Measurements from ENCODE around the gene TGOLN2.
"Not testable (repeated sequence)": the region's sequence is repeated elsewhere in the genome, so short reads cannot be mapped to it uniquely, and the experiment has no call there.

Gene TGOLN2

GRCh38 chr2:85327822-85328617, at the start of gene TGOLN2:
TGOLN2 (minus strand) TSS chr2:85327989; CDS start chr2:85327962, 27 bp downstream.
- Histone ChIP-seq H3K9ac (ENCODE audit: low read length) (peak within 1 kb of the TSS; percentile 100), H3K4me3 (ENCODE audit: low read length) (peak within 1 kb of the TSS; percentile 95), H3K36me3 (ENCODE audit: control insufficient read depth, insufficient read depth, low read length) (peaks cover 5% of the 10 kb centered on the region), H3K27me3 (ENCODE audit: control insufficient read depth, insufficient read depth, low read length) (no peaks in the 10 kb centered on the region), H3K4me1 (ENCODE audit: control insufficient read depth, insufficient read depth, low read length) (peaks cover 23% of the 10 kb centered on the region), H3K9me3 (ENCODE audit: control insufficient read depth, low read length) (no peaks in the 10 kb centered on the region)

- no peak overlapping the region for H3K9ac ChIP-seq (ENCODE audit: low read length)
Measured at GRCh38 chr2:85377083-85377482, 49.3 kb upstream of the TGOLN2 start.

GRCh38 chr2:85376291-85377065, 48.7 kb upstream of the TGOLN2 start:
- H3K4me1 ChIP-seq (ENCODE audit: control insufficient read depth, insufficient read depth, low read length) = no peaks in the 10 kb centered on the region
- no peaks in the 10 kb centered on the region for H3K9me3 ChIP-seq (ENCODE audit: control insufficient read depth, low read length)
- no peaks in the 10 kb centered on the region for H3K36me3 ChIP-seq (ENCODE audit: control insufficient read depth, insufficient read depth, low read length)
- H3K9ac ChIP-seq (ENCODE audit: low read length) = no peak overlapping the region
- H3K27me3 ChIP-seq (ENCODE audit: control insufficient read depth, insufficient read depth, low read length) = no peaks in the 10 kb centered on the region
- no peak overlapping the region for H3K4me3 ChIP-seq (ENCODE audit: low read length)

More at GRCh38 chr2:85377083-85377482, 49.3 kb upstream of the TGOLN2 start:
- H3K4me3 ChIP-seq (ENCODE audit: low read length) = no peak overlapping the region
- H3K4me1 ChIP-seq (ENCODE audit: control insufficient read depth, insufficient read depth, low read length) = no peaks in the 10 kb centered on the region
- H3K9me3 ChIP-seq (ENCODE audit: control insufficient read depth, low read length) = no peaks in the 10 kb centered on the region
- H3K27me3 ChIP-seq (ENCODE audit: control insufficient read depth, insufficient read depth, low read length) = no peaks in the 10 kb centered on the region
- no peaks in the 10 kb centered on the region for H3K36me3 ChIP-seq (ENCODE audit: control insufficient read depth, insufficient read depth, low read length)

- Histone ChIP-seq H3K27me3 (ENCODE audit: control insufficient read depth, insufficient read depth, low read length) (no peaks in the 10 kb centered on the region), H3K4me1 (ENCODE audit: control insufficient read depth, insufficient read depth, low read length) (peaks cover 4% of the 10 kb centered on the region), H3K4me3 (ENCODE audit: low read length) (no peak overlapping the region), H3K36me3 (ENCODE audit: control insufficient read depth, insufficient read depth, low read length) (no peaks in the 10 kb centered on the region), H3K9ac (ENCODE audit: low read length) (no peak overlapping the region), H3K9me3 (ENCODE audit: control insufficient read depth, low read length) (no peaks in the 10 kb centered on the region)
Measured at GRCh38 chr2:85371045-85371444, 43.3 kb upstream of the TGOLN2 start.

GRCh38 chr2:85369500-85369899, 41.7 kb upstream of the TGOLN2 start:
- Histone ChIP-seq H3K4me1 (ENCODE audit: control insufficient read depth, insufficient read depth, low read length) (peaks cover 4% of the 10 kb centered on the region), H3K9ac (ENCODE audit: low read length) (no peak overlapping the region), H3K4me3 (ENCODE audit: low read length) (no peak overlapping the region), H3K27me3 (ENCODE audit: control insufficient read depth, insufficient read depth, low read length) (no peaks in the 10 kb centered on the region), H3K9me3 (ENCODE audit: control insufficient read depth, low read length) (no peaks in the 10 kb centered on the region), H3K36me3 (ENCODE audit: control insufficient read depth, insufficient read depth, low read length) (no peaks in the 10 kb centered on the region)

GRCh38 chr2:85368921-85369320, 41.1 kb upstream of the TGOLN2 start:
- Histone ChIP-seq H3K4me3 (ENCODE audit: low read length) (no peak overlapping the region), H3K36me3 (ENCODE audit: control insufficient read depth, insufficient read depth, low read length) (no peaks in the 10 kb centered on the region), H3K4me1 (ENCODE audit: control insufficient read depth, insufficient read depth, low read length) (peaks cover 4% of the 10 kb centered on the region), H3K27me3 (ENCODE audit: control insufficient read depth, insufficient read depth, low read length) (no peaks in the 10 kb centered on the region), H3K9me3 (ENCODE audit: control insufficient read depth, low read length) (no peaks in the 10 kb centered on the region), H3K9ac (ENCODE audit: low read length) (no peak overlapping the region)

GRCh38 chr2:85367180-85367579, 39.4 kb upstream of the TGOLN2 start:
- no peaks in the 10 kb centered on the region for H3K9me3 ChIP-seq (ENCODE audit: control insufficient read depth, low read length)
- H3K4me1 ChIP-seq (ENCODE audit: control insufficient read depth, insufficient read depth, low read length) = peaks cover 4% of the 10 kb centered on the region
- H3K36me3 ChIP-seq (ENCODE audit: control insufficient read depth, insufficient read depth, low read length) = no peaks in the 10 kb centered on the region
- H3K4me3 ChIP-seq (ENCODE audit: low read length) = no peak overlapping the region
- no peak overlapping the region for H3K9ac ChIP-seq (ENCODE audit: low read length)
- no peaks in the 10 kb centered on the region for H3K27me3 ChIP-seq (ENCODE audit: control insufficient read depth, insufficient read depth, low read length)

- not testable (repeated sequence) for H3K9ac ChIP-seq (ENCODE audit: low read length); H3K27me3 ChIP-seq (ENCODE audit: control insufficient read depth, insufficient read depth, low read length); H3K4me3 ChIP-seq (ENCODE audit: low read length); H3K4me1 ChIP-seq (ENCODE audit: control insufficient read depth, insufficient read depth, low read length); H3K36me3 ChIP-seq (ENCODE audit: control insufficient read depth, insufficient read depth, low read length); H3K9me3 ChIP-seq (ENCODE audit: control insufficient read depth, low read length)
Measured at GRCh38 chr2:85362653-85363387, 35.0 kb upstream of the TGOLN2 start.

GRCh38 chr2:85357736-85358135, 29.9 kb upstream of the TGOLN2 start:
- Histone ChIP-seq H3K4me1 (ENCODE audit: control insufficient read depth, insufficient read depth, low read length) (peaks cover 5% of the 10 kb centered on the region), H3K36me3 (ENCODE audit: control insufficient read depth, insufficient read depth, low read length) (no peaks in the 10 kb centered on the region), H3K9me3 (ENCODE audit: control insufficient read depth, low read length) (no peaks in the 10 kb centered on the region), H3K27me3 (ENCODE audit: control insufficient read depth, insufficient read depth, low read length) (no peaks in the 10 kb centered on the region), H3K9ac (ENCODE audit: low read length) (no peak overlapping the region), H3K4me3 (ENCODE audit: low read length) (no peak overlapping the region)

- Histone ChIP-seq H3K4me1 (ENCODE audit: control insufficient read depth, insufficient read depth, low read length) (peaks cover 12% of the 10 kb centered on the region), H3K36me3 (ENCODE audit: control insufficient read depth, insufficient read depth, low read length) (no peaks in the 10 kb centered on the region), H3K9me3 (ENCODE audit: control insufficient read depth, low read length) (no peaks in the 10 kb centered on the region), H3K27me3 (ENCODE audit: control insufficient read depth, insufficient read depth, low read length) (no peaks in the 10 kb centered on the region), H3K9ac (ENCODE audit: low read length) (no peak overlapping the region), H3K4me3 (ENCODE audit: low read length) (no peak overlapping the region)
Measured at GRCh38 chr2:85356186-85356585, 28.4 kb upstream of the TGOLN2 start.

- H3K4me3 ChIP-seq (ENCODE audit: low read length) = peak overlapping the region; percentile 77
- peaks cover 12% of the 10 kb centered on the region for H3K4me1 ChIP-seq (ENCODE audit: control insufficient read depth, insufficient read depth, low read length)
- H3K9ac ChIP-seq (ENCODE audit: low read length) = peak overlapping the region; percentile 88
- no peaks in the 10 kb centered on the region for H3K27me3 ChIP-seq (ENCODE audit: control insufficient read depth, insufficient read depth, low read length)
- H3K36me3 ChIP-seq (ENCODE audit: control insufficient read depth, insufficient read depth, low read length) = peaks cover 5% of the 10 kb centered on the region
- no peaks in the 10 kb centered on the region for H3K9me3 ChIP-seq (ENCODE audit: control insufficient read depth, low read length)
Measured at GRCh38 chr2:85355521-85355920, 27.7 kb upstream of the TGOLN2 start.

- no peaks in the 10 kb centered on the region for H3K27me3 ChIP-seq (ENCODE audit: control insufficient read depth, insufficient read depth, low read length)
Measured at GRCh38 chr2:85355073-85355410, 27.3 kb upstream of the TGOLN2 start.

More at GRCh38 chr2:85355073-85355410, 27.3 kb upstream of the TGOLN2 start:
- Histone ChIP-seq H3K9ac (ENCODE audit: low read length) (peak overlapping the region; percentile 88), H3K4me3 (ENCODE audit: low read length) (peak overlapping the region; percentile 77), H3K36me3 (ENCODE audit: control insufficient read depth, insufficient read depth, low read length) (peaks cover 10% of the 10 kb centered on the region), H3K4me1 (ENCODE audit: control insufficient read depth, insufficient read depth, low read length) (peaks cover 12% of the 10 kb centered on the region), H3K9me3 (ENCODE audit: control insufficient read depth, low read length) (no peaks in the 10 kb centered on the region)

All from mucosa of stomach (tissue), 1 donor.